Posterior vena cava (tissue), 2 donors: ENCODE measurements around the gene LRP2. TPM values are rescaled to one million over a fixed set of nuclear protein-coding genes. Genes with fewer than 3 reads are reported as not detected.

Experiments used
- DNase-seq: peaks from one replicate; pipeline ENCODE4 v3.0.0-alpha.2; 2020; ENCODE audit warnings: low spot score
- intact Hi-C, 2 donors: fragments of 100-400 bp; cut with DNase I; formaldehyde crosslinking; loops; one replicate each; pipeline versions ENCODE4 v1.14.1 to v1.14.2; 2022 to 2023
- total RNA-seq, 2 donors: library from RNA; stranded (reverse); fragmentation: NEBNext Ultra II Directional; extraction: Animal tissue kit (Norgen Biotek cat#: 25700); gene quantifications; one replicate each; pipeline ENCODE4 v1.2.1, GENCODE V29; 2021
- donor health status: DM: yes; HTN: yes; CAD: no.
- donor health status: DM: yes; HTN: yes; CAD: no.

LRP2 gene
- total RNA-seq, 2 donors from 2014 or later, result not detected

DNA sequence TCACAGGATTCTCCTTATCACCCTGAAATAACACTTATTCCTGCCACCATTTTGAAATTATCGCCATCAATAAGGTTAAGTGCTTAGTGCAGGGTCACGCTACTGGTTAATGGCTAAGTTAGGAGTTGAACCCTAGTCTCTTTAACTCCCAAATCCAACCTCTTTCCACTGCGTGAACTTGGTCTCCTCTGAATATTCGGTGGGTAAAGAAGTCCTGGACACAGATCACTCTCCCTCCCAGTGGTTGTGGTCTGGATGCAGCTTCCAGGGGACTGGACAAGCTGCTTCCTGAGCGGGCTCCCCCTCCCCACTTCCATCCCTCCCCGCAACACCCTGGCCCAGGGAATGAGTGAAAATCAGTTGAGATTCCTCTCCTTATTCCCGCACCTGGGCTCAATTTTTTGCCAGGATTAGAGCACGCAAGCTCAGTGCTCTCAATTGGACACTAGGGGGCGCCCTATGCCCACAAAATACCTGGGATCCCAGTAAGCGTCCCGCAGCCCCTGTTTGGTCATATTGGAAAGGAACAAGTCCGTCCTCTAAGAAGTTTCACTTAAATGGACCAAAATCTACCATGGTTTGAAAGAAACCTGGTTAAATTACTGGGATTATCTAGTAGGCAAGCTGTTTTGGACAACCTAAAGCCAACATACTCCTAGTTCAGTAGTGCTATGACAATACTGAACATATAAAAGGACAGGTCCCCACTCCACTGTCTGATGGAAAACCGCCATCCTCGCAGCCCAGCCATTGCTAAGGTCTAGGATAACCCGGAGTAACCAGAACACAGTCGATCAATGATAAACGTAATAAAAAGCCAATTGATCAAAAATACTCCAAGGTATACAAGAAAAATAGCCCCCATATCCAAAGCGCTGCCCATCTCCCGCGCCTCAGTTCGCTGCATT lies 252.6 kb downstream of the LRP2 start:
- peak; percentile 84 for DNase-seq
- intact Hi-C loops, result no loop called here

DNA sequence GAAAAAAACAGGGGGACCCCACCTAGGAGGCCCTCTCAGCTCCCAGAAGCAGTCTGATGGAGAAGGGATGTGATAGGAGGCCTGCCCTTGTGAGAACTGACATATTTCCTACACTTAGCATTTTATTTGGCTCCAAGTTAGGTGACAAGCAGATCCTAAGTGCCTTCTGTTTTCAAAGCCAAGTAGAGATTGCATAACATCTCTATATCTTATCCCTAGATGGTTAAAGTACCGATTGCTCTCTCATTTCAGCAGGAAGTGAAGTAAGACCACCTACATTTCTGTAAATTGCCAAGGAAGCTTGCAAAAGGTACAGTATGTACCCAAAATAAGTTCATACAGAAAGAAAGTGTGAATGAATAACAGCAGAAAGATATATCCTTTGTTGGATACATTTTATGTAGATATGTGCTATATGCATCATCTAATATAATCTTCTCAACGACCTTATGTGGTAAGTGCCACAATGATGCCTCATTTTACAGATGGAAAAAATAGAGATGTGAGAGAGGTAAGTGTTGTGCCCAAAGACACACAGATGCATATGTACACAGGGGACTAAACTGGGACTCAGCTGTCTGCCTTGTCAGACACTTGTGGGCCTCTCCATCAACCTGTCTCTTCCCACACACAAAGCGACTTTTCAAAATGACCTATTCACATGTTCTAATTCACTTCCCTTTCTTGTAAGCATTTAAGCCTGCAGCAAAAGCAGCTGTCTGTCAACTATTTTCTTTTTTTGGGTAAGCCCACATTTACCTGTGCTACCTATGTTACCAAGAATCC lies 254.0 kb downstream of the LRP2 start:
- DNase-seq, result no peak
- intact Hi-C loops, result no loop called here

DNA sequence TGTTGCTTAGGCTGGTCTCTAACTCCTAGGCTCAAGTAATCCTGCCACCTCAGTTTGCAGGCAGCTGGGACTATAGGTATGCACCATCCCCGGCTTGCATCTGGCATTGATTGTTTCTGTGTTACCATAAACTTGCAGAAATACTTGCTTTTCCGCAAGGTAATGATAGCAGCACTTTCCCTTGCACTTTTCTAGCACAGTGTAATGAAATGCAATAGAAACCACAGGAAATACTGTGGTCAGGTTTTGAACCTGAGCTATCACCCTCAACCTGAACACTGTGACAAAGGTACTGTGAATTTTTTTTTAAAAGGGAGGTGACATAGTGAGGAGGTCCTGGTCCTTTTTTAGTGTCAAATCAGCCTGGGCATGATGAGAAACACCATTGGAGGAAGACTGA lies 254.7 kb downstream of the LRP2 start:
- DNase-seq, result no peak

DNA sequence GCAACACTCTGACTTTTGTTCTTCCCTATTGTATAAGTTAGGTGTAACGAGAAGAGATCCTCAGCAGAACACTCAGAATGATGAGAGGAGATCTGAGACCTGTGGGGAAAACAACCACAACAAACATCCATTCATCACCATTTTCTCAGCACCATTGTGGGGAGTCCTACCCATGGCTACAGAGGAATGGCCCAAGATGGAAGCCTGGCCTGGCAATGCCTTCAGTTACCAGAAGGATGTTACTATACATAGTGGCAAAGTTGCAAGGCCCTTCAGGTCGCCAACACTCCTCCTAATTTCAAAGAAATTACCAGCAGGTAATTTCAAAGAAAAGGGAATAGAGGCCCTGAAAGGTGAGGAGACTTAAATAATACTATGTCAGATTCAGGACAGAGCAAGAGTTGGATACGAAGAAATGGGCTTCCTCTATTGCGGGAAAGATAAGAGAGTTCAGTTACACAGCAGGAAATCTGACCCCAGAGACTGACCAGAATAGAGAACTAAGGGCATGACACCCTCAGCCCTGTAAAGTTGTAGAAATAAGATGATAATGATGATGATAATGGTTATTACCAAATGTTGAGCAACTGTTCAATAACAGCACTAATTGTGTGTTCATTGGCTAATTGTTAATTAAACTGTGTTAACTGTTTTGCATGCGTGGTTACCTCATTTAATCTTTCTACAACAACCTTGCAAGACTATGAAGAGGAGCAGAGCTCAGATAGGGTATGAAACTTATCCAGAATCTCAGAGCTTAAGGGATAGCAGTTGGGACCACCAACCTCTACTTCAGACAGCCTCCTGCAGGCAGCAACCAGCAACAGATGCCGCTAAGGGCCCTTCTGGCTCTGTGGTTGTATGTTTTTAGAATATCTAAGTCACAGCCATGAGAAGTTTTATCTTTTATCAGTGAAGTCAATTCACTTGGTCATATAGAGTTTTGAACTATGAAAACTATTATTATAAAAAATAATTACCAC lies 255.5 kb downstream of the LRP2 start:
- intact Hi-C loops, result no loop called here
- no peak for DNase-seq

More for the DNA sequence above, 254.7 kb downstream of the LRP2 start:
- intact Hi-C loops, result no loop called here

DNA sequence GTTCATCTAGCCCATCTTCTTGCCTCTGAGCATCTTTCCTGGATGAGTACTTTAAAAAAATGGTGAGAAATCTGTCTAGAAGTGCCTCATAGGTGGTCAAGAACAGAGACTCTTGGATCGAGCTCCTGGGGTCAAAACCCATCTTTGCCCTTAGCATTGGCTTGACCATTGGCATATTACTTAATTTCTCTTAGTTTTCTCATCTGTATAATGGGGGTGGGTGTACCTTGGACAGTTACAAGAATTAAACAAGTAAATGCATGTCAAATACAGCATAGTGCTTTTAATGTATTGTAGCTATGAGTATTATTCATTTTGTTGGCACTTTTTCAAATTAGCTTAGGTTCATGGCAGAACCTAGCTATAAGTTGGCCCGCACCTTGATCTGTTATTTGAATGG lies 256.2 kb downstream of the LRP2 start:
- DNase-seq, result no peak
- intact Hi-C loops, result no loop called here

DNA sequence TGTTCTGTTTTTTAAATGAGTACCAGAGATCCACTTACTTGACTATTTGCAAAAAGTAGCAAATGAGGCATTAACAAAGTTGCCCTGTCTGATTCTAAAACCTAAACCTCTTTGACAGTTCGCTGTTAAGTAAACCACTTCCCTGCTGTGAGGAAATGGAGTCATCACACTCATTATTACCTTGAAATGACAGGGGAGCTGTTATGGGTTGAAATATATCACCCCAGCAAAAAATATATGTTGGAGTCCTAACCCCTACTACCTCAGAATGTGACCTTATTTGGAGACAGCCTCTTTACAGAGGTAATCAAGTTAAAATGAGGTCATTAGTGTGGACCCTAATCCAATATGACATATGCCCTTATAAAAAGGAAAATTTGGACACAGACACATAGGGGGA lies 256.9 kb downstream of the LRP2 start:
- intact Hi-C loops, result no loop called here
- no peak for DNase-seq

DNA sequence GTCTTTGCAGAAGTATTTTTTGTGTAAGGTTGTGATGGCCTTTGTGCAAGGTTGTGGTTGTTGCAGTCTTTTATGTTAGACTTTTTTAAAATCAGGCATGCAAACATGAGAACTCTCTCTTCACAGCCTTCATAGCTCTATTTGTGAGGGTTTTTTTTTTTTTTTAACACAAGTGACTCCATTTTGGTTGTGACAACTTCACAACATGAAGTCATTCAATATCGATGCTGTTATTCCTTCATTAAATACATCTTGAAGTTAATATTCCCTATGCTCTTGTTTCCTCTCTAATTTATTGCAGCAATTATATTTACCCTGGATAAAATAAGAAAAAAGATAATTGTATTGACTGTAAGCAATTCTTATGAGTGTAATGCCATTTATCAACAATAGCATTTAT lies 257.5 kb downstream of the LRP2 start:
- intact Hi-C loops, result no loop called here
- DNase-seq, result no peak

DNA sequence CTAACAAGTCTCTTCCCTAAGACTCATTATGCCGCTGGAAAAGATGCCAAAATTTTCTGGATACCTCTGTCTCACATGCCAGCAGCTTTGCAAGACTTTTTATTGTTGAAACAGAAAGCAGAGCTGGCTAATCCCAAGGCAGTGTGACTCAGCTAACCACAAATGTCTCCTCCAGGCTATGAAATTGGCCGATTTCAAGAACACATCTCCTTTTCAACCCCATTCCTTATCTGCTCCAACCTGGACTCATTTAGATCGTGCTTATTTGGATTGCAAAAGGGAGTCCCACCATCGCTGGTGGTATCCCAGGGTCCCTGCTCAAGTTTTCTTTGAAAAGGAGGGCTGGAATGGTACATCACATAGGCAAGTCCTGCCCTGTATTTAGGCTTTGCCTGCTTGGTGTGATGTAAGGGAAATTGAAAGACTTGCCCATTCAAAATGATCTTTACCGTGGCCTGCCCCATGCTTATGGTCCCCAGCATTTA lies 266.7 kb downstream of the LRP2 start:
- DNase-seq, result no peak
- intact Hi-C loops, result no loop called here

DNA sequence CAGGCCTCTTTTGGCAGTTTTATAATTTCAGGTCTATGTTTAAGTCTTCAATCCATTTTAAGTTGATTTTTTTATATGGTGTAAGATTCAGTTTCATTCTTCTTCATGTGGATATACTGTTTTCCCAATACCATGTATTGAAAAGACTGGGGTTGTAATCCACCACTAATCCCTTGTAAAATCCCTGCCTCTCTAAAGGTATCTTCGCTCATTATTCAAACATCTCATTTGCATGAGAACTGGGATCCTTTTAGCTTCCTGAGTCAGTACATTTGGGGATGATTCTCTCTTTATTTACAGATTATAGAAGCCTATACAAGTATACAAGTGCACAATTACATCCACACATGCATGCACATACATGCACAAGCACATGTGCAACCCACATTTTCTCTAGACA lies 267.7 kb downstream of the LRP2 start:
- intact Hi-C loops, result no loop called here
- no peak for DNase-seq

DNA sequence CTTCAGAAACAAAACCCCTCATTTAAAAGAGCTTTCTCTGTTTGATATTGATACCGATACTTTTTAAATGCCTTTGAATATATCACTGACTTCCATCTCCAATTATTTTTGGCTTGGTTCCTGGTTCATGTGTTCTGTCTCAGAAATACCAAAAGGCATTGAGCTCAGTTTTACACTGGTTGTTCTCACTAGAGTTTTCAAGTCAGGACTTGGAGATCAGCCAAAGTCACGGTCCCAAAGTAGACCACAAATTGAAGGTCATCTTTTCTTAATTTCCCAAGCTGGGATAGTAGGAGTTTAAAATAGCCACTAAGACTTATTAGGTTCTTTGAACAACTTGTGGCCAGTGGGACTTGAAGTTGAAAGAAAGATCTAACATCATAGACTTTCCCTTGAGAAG lies 268.8 kb downstream of the LRP2 start:
- DNase-seq, result no peak
- intact Hi-C loops, result no loop called here

DNA sequence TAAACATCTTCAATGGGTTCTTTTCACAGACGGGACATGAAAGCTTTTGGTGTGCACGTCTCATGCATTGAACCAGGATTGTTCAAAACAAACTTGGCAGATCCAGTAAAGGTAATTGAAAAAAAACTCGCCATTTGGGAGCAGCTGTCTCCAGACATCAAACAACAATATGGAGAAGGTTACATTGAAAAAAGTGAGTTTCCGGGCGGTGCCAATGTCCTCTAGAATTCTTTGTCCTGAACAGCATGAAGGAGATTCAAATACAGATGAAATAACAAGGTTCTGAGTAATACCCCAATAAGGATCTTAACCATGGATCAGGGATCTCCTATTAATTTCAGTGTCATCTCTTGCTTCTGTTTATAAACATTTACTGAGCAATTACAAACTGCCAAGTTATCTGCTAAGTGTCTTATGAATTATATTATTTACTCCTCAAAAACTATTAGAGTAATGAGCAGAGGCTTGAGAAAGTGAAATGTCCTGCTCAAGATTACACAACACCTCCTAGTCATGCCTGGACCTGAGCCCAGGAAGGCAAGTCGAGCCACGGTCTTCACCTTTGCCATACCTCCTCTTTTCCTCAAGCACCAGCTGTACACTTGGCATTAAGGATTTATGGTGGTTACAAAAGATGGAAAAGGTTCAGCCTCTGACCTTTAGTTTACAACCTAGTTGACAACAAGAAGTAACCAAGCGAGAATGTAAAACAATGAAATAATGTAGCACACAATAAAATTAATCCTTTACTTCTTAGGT lies 270.4 kb downstream of the LRP2 start:
- DNase-seq, result no peak
- intact Hi-C loops, result no loop called here

DNA sequence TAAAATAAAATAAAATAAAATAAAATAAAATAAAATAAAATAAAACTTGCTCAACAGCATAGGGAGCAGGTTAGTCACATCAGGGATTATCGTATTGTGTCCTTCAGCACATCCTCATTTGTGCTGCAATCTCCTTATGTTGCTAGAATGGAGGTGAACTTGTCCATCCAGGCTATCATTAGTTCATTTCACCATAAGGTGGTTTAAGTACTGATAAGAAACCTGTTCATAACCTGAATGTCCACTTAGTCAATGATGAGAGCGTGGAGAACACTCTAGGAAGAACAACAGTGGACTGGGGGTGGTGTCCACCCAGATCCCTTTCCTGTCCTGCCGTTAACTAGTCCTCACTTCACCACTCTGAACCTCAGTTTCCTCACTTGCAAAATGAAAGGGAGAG lies 271.1 kb downstream of the LRP2 start:
- intact Hi-C loops, result no loop called here
- no peak for DNase-seq

DNA sequence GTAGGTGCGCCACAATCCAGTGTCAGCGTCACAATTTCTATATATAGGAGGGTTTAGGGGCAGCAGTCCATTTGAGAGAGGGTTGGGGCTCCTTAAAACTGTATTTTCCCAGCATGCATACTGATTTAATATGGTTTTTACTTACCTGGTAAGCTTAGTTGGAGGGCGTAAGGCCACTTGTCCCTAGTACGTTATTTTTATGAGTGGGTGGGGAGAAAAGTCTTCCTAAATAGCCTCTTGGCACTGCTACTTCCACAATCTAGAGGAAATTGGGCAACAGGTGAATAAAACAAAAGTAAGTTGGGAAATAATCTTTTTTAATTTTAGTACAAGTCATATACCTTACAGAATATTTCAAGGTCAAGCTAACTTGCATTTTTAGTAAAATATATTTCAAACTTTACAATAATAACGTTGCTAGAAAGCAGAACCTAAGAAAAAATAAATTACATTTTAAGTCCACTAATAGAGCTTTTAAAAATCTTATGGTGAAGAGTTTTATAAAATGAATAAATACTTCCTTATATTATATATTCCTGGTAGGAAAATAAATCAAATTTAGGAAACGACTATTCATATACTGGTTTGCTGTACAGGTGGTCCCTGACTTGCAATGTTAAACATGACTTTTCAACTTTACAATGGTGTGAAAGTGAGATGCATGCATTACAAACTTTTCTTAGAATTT lies 272.1 kb downstream of the LRP2 start:
- intact Hi-C loops, result no loop called here
- DNase-seq, result no peak

DNA sequence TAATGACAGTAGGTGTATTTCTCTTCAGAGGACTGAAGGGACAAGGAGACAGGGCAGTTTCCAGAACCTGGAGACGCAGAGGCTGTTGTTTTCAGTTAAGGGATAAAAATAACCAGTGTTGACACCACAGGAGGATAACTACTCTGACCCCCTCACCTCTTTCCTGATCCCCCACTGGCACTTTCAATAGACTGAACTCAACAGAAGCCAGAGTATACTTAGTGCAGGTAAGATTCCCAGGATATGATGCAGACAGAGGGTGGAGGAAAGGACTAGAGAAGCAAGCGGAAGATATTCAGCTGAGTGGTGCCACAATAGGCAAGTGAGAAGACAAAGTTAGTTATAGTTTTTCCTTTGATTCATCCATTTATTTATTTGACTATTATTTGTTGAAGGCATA lies 273.2 kb downstream of the LRP2 start:
- no peak for DNase-seq
- intact Hi-C loops, result no loop called here

DNA sequence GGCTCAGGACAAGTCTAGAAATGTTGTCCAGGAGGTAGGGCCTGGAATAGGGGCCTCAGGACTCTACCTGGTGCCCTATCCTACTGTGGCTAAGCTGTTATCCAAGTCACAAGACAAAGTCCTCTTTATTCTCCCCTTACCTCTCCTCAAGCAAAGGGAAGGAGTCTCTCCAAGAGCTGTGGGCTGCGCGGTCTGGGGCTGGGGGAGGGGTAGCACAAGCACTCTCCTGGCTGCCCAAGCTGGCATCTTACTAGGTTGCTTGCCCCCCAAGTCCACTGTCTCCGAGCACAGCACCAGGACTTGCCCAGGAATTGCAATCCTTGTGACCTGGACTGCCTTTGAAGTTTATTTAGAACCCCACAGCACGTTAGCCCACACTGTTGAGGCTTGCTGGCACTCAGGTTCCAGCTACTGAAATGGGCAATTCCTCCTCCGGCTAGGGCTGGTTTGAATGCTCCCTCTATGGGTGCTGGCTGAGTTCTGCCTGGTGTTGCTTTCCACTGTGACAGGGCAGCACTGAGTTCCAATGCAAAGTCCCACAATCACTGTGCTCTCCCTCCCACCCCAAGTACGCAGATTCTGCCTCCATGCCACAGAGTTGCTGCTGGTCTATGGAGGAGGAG lies 274.5 kb downstream of the LRP2 start:
- DNase-seq, result no peak
- intact Hi-C loops, result no loop called here

DNA sequence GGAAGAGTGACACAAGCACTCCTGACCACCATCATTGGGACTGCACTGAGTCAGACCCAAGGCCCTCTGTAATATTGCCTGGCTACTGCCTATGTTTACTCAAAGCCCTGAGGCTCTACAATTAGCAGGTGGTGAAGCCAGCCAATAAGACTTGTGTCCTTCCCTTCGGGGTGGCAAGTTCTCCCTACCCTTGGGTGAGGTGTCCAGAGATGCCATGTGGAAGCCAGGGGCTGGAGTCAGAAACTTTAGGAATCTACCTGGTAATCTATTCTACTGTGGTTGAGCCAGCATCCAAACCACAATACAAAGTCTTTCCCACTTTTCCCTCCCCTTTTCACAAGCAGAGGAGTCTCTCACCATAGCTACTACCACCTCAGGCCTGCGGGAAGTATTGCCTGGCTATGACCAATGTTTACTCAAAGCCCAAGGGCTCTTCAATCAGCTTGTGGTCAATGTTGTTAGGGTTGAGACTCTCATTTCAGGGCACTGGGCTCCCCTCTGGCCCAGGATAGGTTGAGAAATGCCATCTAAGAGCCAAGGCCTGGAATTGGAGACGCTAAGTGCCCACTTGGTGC lies 275.4 kb downstream of the LRP2 start:
- intact Hi-C loops, result no loop called here
- DNase-seq, result no peak

DNA sequence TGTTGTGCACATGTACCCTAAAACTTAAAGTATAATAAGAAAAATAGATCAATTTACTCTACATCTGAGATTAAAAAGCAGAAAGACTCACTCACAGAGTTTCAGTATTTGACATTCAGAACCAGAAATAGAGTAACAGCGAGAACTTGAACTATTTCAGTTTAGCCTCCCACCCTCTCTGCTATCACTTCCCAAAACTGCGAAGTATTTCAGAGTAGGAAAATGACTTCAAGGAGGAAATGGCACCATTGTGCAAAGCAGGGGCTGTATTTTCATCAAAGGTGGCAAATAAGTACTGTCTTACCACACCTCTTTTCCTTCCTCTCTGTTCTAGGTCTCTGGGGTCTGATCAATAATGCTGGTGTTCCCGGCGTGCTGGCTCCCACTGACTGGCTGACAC lies 279.3 kb downstream of the LRP2 start:
- intact Hi-C loops, result no loop called here
- DNase-seq, result no peak
